Dermis microvascular lymphatic vessel endothelial cell (primary cell): ENCODE results near the gene CYLD. TPM values are rescaled to one million over a fixed set of nuclear protein-coding genes. Genes with fewer than 3 reads are reported as not detected.
A peak's percentile ranks its signal among the peaks of the same experiment; 100 is the strongest.

Experiments used
- DNase-seq, 2 donors: peaks; one replicate each; pipeline versions ENCODE4 v3.0.0 to v3.0.0-alpha.2; 2010; ENCODE audit warnings: low read depth in 2 of 2
- total RNA-seq: library from RNA; depleted of rRNA; stranded (reverse); fragments of >200 nt; gene quantifications from 2 replicates; pipeline ENCODE4 v1.2.1, GENCODE V29; 2014

CYLD gene
- total RNA-seq = 21.8 and 30.7 TPM in 2 replicates

DNA sequence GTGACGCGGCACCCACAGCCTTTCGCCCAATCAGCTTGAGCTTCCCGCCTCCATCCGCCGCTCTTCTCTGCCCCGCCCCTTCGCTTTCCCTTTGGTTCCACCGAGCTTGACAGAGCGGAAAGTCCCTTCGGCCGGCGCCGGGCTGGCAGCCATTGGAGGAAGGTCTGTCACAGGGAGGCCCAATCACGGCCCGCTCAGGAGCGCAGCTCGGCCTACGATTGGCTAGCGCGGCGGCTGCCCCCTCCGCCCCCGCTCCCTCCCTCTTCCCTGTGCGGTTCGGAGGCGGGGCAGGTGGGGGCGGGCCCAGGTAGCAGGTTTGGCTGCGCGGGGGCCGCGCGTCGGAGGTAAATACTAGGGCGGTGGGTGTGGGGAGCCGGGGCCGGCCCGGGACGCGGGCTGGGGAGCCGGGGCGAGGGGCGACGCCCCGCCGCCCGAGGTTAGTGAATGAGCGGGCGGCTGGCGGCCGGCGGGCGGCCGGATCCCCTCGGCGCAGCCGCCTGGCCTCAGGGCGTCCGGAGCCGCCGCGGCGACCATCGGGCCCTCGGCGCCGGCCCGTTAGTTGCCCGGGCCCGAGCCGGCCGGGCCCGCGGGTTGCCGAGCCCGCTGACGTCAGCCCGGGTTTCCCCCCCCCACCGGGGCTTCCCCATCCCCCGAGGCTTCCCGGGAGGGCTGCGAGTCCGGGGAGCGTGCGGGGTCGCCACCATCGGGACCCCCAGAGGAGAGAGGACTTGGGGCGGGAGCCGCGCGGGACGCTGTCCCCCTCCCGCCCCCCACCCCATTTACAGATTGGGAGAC is at the start of gene CYLD:
Gene CYLD (plus strand): TSS at position 306 of the 795 bp plus-strand sequence. CDS start 7,613 bp downstream, outside the sequence.
- DNase-seq = peak; percentile 97 to 100

DNA sequence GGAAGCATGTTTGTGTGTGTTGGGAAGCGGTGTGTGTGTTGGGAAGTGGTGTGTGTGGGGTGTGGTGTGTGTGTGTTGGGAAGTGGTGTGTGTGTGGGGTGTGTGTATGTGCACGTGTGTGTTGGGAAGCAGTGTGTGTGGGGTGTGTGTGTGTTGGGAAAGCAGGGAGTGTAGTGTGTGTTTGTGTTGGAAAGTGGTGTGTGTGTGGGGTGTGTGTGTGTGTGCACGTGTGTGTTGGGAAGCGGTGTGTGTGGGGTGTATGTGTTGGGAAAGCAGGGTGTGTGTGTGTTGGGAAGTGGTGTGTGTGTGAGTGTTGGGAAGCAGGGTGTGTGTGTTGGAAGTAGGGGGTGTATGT is 49.3 kb upstream of the CYLD start:
- no peak for DNase-seq

DNA sequence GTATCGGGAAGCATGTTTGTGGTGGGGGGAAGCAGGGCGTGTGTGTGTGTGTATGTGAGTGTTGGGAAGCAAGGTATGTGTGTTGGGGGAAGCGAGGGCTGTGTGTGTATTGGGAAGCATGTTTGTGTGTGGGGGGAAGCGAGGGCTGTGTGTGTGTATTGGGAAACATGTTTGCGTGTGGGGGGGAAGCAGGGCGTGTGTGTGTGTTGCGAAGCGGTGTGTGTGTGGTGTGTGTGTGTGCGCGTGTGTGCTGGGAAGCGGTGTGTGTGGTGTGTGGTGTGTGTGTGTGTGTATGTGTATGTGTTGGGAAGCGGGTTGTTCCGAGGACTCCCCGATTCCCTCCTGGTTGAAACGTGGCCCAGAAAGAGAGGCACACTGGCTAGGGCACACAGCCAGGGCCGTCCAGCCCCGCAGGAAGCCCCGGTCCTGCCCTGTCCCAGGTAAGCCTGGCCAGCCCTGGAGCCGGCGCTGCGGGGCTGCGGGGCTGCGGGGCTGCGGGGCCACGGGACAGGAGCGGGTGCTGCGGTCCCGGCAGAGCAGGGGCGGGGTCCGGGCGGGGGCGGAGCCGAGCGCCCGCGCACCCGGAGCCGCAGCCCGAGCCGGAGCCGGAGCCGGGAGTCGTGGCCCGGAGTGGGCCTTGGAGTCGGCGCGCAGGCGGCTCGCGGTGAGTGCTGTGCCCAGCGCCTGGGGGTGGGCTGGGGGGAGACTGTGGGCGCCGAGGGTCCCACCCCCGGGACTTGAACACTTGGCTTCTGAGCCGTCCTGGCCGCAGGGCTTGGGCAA is 48.7 kb upstream of the CYLD start, which contains the start of gene NOD2:
Gene NOD2 (plus strand): TSS at position 608 of the 783 bp plus-strand sequence. CDS start 5,890 bp downstream, outside the sequence.
- peak in 1 of 2 donors; percentile 16 for DNase-seq

DNA sequence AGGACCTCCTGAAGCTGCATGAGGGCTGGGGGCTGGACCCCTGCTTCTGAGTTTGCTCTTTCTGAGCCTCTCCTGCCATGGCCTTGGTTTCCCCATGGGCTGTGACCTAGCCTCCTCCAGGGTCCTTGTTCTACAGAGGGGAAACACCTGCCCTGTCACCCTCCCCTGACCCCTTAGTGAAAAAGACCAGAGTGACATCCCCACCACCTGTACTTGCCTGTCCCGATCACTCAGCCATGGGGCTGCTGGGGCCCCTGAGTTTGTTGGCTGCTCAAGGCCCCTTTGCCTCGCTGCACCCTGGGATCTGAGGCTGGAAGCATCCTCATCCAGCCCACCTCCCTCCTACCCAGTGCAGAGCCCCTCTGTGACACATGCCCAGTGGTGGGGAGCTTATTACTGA is 47.7 kb upstream of the CYLD start:
- no peak for DNase-seq

DNA sequence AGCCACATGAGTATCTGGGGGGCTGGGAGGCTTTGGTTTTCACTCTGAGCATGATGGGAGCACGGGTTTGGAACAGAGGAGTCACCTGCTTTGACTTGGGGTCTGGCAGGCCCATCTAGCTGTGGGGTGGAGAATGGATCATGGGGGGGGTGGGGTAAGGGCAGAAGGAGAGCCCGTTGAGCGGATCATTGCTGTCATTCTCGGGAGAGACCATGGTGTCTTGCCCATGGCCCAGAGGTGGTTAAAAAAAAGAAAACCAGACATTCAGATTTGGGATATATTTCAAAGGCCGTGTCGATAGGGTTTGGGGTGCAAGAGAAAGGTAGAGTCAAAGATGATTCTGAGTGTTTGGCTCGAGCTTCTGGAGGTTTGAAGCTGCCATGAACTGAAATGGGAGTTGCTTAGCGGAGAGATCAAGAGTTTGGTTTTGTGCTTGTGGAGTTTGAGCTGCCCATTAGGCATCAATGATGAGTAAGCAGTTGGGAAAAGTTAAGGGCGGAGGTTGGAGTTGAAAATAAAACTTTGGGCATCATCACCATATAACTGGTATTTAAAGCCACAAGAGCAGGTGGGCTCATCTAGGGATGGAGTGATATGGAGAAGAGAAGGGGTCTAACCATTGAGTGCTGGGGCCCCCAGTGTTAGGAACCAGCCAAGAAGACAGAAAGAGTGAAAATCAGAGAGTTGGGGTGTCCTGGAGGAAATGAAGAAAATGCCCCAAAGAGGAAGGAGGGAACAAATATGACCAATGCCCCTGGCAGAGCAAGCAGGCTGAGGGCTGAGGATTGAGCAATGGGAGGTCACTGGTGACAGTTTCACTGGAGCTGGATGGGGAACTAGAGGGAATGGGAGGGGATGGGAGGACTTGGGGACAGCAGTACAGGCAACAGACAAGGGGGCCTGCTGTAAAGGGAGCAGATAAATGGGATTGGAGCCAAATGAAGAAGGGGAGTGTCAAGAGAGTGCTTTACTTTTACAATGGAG is 46.6 kb upstream of the CYLD start:
- no peak for DNase-seq

DNA sequence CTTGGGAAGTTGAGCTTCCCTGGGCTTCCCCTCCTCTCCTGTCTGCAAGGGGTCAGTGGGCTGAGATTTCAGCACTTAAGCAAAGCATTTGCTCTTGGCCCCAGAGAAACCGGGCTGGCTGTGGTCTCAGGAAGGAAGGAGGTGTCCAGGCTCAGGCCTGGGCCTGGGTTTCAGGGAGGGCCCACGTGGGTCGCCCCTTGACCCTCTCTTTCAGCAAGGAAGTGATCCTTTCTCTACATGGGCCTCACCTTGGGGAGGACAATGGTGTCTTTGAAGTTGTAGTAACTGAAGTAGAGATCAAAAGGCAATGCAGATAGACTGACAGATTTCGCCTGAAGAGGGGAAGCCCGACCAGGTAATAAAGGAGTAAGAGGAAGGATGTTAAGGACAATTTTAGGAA is 45.8 kb upstream of the CYLD start:
- no peak for DNase-seq

DNA sequence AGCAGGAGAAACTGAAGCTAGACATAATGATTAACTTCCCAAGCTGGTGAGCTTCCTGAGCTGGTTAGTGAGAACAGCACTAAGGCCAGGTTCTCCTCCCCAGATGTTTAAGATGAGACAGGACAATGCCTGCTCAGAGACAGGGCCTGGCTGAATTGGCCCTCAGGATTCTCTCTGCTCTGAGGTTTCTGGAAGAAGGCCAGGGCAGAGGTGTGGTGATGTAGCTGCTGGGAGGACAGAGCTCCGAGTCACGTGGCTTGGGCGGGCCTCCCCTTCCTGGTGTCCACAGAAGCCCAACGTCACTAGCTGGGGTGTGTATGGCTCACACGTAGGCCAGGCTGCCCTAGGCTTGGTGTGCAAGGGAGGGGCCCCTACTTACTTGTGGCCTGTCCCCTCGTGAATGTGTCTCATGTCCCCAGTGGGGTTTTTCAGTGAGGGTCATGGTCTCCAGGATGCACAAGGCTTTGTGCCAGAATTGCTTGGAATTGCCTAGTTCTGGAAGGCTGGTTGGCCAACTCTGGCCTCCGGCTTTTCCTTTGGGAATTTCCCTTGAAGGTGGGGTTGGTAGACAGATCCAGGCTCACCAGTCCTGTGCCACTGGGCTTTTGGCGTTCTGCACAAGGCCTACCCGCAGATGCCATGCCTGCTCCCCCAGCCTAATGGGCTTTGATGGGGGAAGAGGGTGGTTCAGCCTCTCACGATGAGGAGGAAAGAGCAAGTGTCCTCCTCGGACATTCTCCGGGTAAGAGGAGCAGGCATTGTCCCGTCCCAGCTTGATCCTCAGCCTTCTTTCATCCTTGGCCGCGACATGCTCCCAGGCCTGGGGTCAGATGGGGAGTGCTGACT is 45.1 kb upstream of the CYLD start:
- peak; percentile 73 to 85 for DNase-seq

DNA sequence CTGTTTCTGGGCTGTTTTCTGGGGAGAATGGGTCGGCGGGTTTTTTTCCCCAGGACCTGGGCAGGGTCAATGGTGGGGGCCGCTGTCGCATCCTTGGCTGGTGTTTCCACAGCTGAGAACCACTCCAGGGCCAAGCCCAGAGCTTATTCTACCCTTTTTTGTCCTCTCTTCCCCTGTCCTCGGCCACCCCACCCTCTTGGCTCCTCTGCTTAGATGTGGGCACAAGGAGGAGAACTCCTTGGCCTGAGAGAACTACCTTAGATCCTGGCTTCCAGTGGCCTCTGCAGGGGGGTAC is 44.5 kb upstream of the CYLD start:
- no peak for DNase-seq

DNA sequence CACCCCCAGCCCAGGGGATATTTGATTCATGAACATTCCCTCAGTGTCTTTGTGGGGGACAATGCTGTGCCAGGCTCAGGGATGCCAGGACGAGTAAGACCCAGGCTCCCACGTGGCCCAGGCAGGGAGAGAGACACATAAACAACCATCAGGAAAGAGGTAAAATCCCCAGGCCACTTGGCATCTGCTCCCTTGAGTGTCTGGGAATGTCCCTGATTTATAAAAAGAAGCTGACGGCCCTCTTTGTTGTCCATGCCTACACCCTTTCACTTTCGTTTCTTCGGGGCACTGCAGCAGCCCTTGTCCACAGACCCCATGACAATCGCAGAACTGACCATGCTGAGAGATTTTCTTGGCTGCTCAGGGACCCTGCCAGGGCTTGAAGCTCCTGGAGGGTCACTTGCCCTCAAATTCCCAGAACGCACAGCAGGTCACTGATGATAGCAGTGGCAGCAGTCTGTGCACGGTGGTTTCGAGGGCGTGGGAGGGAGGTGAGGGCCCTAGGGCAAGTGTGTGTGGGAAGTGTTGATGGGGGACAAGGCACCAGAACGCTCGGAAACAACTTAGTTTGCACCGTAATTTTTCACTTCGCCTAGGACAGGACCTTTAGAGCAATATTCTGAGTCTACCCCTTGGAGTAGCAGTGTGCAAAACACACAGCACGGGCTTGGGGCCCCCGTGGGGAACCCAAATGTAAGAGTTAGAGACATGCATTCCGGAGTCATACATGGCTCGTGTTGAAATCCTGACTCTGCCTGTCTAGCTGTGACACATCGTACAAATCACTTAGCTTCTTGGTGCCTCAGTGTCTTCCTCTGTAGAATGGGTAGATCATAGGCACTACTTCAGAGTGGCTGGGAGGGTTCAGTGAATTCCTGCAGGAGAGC is 43.8 kb upstream of the CYLD start:
- peak; percentile 61 to 74 for DNase-seq

DNA sequence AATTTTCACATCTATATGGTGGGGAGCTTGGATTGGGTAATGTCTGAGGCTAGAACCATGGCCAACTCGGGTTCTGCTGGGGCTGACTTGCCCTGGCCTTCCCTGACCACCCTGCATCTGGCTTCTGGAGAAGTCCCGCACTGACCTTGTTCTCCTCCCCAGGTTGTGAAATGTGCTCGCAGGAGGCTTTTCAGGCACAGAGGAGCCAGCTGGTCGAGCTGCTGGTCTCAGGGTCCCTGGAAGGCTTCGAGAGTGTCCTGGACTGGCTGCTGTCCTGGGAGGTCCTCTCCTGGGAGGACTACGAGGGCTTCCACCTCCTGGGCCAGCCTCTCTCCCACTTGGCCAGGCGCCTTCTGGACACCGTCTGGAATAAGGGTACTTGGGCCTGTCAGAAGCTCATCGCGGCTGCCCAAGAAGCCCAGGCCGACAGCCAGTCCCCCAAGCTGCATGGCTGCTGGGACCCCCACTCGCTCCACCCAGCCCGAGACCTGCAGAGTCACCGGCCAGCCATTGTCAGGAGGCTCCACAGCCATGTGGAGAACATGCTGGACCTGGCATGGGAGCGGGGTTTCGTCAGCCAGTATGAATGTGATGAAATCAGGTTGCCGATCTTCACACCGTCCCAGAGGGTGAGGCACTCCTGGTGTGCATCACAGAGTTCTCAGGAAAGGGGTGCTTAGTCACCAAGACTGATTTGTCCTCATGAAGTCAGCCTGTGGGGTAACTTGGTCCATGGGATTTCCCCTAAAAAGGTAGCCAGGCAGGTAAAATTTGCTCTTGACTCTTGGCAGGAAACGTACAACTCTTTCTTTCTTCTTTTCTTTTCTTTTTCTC is 42.3 kb upstream of the CYLD start:
- DNase-seq = no peak

DNA sequence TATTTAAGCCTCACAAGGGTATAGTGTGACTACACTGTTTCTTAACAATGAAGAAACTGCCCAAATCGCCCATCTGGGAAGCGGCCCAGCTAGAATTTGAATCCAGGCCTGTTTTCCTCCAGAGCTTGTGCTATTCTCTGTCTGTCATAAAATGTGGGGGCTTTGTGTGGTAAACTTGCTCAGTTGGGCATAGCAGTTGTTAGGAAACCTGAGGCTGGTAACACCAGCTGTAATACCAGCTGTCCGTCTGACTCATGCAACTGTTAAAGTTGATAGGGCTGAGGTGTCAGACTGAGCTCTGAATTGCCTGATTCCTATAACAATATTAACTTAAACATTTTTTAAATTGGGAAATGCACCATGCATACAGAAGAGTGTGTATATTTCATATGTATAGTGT is 39.2 kb upstream of the CYLD start:
- DNase-seq = no peak

DNA sequence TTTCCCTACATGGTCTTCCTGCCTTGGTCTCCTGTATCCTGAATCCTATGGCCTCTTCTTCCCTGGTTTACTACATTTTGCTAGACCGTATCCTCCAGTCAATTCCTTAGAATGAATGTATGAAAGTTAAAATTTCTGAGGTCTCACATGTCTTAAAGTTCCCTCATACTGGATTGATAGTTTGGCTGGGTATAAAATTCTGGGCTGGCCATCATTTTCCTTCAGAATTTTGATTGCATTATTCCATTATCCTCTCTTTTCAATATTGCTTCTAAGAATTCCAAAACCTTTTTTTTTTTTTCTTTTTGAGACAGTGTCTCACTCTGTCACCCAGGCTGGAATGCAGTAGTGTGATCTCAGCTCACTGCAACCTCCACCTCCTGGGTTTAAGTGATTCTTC is 37.6 kb upstream of the CYLD start:
- no peak for DNase-seq

DNA sequence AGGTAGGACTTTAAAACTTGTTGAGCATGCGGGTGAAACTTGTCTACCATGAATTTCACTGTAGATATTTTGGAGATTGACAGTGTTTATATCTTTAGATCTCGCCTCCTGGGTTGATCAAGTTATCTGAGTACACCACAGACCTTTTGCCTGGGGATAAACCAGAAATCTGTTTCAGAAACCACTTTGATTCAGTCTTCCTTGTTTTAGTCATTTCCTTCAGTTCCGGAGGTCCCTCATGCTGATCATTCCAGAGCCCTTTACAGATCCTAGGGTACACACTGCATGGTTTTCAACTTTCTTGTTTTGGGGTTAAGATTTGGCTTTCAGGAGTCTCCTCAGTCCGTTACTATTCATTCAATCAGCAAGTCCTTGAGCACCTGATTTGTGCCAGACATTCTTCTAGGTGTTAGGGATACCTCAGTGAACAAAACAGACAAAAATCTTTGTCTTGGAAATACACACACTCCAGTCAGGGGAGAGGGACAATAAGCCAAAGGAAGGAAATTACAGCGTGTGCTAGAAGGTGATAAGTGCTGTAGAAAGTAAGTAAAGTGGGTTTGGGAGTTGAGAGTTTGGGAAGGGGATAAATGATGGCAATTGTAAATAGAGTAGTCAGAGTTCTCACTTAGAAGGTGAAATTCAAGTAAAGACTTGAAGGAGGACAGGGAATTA is 36.3 kb upstream of the CYLD start:
- peak in 1 of 2 donors; percentile 28 for DNase-seq

DNA sequence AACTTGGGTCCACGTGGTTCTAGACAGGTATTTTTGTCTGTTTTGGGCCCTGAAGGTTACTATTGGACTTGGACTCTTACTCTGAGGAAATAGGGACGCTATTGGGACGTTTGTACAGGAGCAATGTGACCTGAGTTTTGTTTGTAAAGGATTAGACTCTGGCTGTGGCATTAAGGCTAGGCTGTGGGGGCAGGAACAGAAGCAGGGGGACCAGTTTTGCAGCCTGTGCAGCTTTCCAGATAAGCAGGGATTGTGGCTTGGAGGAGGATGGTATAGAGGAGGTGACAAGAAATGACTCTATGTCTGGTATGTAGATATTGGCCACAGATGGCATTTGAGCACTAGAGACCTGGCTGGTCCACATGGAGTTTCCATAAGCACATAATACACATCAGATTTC is 35.6 kb upstream of the CYLD start:
- DNase-seq = no peak

DNA sequence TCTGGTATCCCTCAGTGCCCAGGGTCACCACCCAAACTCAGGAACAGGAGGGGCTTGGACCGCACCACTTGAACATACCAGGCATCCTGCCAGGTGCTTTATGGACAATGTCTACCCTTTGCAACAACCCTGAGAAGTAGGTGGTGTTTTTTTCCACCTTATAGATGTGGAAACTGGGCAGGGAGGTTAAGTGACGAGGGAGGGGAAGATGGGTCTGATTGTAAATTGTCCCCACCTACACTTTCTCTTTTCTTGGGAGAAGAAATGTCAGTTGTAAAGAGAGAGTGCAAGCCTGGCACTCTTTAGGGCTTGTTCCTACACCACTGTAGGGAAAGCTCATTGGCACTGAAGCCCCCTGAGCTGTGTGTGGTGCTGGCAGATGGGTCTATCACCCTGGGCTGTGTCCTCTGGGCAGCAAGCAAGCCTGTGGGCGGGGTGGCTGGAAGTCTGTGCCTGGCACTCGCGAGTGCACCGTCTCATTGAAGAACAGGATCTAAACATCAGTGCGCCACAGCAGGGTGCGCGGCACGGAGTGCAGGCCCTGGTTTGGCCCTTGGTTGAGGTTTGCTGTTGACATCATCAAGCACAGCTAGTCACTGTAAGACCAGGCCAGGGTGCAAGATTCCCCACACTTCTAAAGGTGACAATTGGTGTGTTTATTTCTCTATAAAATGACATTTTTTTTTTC is 33.4 kb upstream of the CYLD start:
- no peak for DNase-seq

DNA sequence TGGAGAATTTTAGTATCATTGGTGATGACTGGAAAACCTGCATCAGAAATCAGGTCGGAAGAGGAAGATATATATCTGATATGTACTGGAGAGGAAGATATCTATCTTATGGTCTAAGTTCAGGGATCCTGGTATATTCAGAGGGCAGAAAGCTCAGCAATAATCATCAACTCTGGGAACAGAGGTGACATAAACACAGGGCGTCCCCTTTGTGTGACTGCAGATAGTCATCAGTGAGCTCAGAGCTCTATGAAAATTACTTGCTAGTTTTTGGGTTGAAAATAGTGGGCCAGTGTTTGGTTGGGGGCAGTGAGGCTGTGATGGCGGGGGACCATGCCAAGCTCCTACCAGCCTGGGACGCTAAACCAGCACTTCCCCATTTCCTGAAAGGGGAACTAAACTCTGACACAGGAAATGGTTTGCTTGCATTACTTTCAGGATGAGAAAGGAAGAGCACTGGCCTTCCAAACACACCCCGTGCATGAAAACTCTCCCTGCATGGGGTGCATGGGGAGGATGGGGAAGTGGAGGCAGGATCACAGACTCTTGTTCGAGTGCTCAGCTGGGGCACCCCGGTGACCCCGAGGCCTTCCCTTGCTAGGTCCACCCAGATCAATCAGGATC is 32.7 kb upstream of the CYLD start:
- DNase-seq = no peak

DNA sequence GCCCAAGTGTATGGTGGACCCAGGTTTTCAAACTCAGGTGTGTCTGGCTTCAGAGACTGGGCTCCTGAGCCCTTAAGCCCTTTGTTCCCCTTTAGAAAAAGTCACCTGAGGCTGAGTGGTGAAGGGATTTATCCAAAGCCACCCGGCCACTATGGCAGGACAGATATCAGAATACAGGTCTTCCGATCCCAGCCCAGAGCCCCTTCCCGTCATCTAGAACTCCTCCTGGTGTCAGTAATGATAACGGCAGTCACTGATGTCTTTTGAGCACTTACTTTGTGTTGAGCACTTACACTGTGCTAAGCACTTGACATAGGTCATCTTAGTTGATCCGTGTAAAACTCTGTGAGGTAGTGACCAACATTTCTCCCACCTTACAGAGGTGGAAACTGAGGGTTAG is 31.9 kb upstream of the CYLD start:
- DNase-seq = no peak
